T-helper 1 cell treated with Interleukin-12 subunit alpha and Interleukin-12 subunit beta and Interleukin-4 antibody, amounts not matched to agents 30 ng/mL and 1 ng/mL, for 36 hours (primary cell): ENCODE results near the gene HNRNPUL1. TPM values are rescaled to one million over a fixed set of nuclear protein-coding genes. Genes with fewer than 3 reads are reported as not detected.

Experiments
- intact Hi-C: fragments of 100-400 bp; cut with micrococcal nuclease; formaldehyde crosslinking; loops from one replicate; pipeline ENCODE4 v1.15.1; 2024
- total RNA-seq: library from RNA; stranded (reverse); gene quantifications from 2 replicates; pipeline ENCODE4 v1.2.3, GENCODE V29; 2022

Gene HNRNPUL1
- total RNA-seq, 1 donor from 2014 or later: 297 TPM

DNA sequence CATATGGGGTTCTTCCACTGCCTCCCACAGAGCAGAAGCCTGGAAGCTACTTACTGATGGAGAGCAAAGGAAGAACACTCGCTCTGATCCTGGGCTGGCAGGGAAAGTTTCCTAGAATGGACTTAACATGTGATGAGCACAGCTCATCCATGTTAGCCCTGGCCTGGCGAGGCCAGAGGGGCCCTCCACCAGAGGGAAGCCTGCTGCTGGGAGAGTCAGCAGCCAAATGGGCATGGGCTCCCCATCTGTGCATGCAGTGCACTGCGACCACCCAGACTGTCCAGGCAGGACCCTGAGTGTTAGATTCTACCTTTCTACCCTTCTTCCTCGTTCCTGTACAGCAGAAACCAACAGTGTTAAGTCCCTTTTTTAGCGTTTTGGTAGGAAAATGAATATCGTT is 8.9 kb downstream of the HNRNPUL1 start:
- intact Hi-C loops: no loop called here

DNA sequence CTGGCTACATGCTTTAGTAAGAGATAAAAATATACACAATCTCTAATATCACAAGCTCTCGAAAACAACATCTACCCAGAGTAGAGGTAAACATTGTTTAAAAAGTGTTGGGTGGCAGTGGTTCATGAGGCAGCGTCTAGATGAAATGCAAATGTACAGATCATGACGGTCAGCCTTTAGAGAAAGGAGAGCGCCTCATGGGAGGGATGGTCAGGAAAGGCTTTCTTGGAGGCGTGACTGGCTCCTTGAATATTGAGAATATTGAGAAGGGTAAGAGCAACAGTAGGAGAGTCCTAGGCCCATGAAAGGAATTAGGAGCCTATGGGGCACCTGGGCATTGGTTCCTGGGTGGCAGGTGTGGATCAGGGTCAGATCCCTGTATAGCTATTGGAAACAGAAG is 10.6 kb downstream of the HNRNPUL1 start:
- intact Hi-C loops: no loop called here

DNA sequence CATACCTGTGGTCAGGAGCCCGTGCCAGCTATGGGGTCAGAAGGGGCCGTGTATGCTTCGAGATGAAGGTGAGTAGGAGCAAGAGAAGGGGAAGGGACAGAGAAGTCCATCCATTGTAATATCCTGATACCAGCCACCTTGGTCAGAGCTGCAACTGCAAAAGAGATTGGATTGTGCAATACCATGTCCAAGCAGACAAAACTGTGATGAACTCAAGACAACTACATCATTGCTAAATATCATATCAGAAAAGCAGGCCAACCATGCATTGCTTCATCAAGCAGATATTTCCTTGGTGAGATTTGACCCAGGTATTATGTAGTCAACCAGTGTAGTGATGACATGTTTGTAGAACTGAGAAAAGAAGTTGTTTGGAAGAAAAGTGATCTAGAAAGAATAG is 12.1 kb downstream of the HNRNPUL1 start:
- intact Hi-C loops: no loop called here

DNA sequence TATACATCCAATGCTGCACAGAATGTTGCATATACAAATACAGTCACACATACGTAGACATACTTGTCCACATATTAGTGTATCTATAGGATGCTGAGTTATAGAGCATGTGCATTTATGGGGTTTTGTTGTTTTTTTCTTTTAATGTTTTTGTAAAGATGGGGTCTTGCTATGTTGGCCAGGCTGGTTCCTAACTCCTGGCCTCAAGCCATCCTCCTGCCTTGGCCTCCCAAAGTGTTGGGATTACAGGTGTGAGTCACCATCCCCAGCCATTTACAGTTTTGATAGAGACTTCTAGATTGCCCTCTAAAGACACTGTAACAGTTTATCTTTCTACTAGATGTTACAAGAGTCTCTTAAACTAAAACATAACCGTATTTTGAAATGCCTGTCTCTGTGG is 14.3 kb downstream of the HNRNPUL1 start:
- intact Hi-C loops: no loop called here

DNA sequence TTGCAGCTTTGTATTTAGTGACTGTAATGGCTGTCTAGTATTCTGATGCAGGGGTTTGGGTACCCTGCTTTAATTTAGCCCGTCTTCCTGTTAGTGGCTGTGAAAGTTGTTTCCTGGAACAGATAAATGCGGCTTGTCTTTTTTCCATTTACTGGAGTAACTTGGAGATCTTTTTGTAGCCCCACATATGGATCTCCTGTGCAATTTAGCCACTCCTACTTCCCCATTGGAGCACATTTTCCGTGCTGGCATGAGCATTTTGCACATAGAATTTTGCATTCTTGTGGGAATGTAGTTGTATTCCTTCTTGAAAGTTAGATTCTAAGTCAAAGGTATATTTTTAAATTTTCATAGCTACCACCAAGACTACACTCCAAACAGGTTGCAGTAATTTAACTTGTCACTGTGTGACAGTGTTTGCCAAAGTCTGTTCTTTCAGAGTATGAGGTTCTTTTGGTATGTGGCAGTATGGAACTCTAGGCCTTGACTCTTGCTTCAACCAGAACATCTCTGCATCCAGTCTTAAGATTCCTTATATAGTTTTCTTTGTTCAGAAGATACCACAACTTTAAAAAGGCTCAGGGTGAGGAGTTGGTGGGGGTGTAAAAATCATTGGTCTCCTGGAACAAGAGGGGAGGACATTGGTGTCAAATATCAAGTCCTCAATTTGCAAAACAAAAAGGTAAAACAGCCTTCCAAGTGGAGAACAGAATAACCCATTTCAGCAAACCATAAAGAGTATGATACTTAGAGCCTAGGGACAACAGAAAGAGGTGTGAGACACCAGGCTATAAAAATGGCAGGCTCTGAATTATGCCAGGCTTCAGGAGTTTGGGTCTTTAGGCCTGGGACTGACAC is 24.7 kb downstream of the HNRNPUL1 start:
- intact Hi-C loops: loop anchor here (1.0 kb wide), 1 partner anchor 19 kb away; no protein-coding TSS in a partner anchor

DNA sequence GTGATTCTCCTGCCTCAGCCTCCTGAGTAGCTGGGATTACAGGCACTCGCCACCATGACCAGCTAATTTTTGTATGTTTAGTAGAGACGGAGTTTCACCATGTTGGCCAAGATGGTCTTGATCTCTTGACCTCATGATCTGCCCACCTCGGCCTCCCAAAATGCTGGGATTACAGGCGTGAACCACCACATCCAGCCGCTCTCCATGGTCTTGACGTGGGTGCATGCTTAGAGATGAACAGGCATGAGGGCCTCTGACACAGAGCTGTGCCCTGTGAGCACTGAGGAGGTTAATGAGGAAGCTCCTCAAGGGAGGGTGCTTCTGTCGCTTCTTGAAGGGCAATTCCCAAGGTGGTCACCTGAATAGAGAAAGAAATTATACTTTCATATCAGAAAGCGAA is 25.6 kb downstream of the HNRNPUL1 start:
- intact Hi-C loops: loop anchor here (1.0 kb wide), 1 partner anchor 18 kb away; no protein-coding TSS in a partner anchor

DNA sequence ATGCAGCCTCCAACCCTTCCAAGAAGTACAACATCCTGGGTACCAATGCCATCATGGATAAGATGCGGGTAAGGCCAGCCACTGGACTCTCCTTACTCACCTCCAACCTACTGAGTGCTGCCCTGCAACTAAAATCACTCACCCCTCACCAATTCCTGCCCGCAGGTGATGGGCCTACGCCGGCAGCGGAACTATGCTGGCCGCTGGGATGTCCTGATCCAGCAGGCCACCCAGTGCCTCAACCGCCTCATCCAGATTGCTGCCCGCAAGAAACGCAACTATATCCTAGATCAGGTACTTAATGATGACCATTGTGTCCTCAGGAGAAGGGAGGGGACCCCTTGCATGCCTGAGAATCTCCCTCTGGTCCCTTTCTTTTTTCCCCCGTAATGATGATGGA is 30.2 kb downstream of the HNRNPUL1 start:
- intact Hi-C loops: no loop called here

DNA sequence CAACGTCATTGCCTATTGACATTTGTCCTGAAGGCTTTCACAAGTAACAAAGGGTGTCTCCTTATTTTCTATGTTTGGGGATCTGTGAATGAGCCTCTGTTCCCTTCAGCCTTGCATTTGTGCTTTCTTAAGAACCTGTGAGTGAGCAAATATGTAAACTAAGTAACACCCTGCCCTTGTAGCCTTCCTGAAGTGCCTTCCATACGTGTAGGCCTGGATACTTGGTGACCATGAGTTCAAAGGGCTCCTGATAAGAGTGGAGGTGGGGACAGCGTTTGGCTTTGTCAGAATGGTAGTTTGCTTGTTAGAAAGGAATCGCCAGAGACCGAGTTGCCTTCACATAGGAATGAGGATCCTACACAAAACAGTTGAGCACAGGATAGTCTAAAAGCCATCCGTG is 31.3 kb downstream of the HNRNPUL1 start:
- intact Hi-C loops: no loop called here

DNA sequence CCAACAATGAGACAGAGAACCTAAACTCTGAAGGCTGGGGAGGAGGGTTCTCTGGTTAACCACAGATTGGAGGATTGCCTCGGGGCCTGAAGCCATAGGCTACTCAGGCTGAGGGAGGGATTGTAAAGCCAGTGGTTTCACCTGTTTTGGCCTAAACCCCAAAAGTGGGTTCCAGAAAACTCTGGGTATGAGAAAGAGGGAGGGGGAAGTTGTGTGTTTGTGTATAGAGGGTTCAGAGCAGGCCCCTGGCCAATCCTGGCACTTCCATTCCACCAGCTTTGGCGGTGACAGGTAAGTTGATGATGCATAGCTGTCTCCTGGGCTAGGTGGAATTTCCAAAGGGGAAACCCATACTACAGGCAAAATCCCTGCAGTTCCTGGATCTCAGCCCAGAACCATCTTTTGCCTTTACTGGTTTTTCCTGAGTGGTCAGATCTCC is 32.3 kb downstream of the HNRNPUL1 start:
- intact Hi-C loops: no loop called here

DNA sequence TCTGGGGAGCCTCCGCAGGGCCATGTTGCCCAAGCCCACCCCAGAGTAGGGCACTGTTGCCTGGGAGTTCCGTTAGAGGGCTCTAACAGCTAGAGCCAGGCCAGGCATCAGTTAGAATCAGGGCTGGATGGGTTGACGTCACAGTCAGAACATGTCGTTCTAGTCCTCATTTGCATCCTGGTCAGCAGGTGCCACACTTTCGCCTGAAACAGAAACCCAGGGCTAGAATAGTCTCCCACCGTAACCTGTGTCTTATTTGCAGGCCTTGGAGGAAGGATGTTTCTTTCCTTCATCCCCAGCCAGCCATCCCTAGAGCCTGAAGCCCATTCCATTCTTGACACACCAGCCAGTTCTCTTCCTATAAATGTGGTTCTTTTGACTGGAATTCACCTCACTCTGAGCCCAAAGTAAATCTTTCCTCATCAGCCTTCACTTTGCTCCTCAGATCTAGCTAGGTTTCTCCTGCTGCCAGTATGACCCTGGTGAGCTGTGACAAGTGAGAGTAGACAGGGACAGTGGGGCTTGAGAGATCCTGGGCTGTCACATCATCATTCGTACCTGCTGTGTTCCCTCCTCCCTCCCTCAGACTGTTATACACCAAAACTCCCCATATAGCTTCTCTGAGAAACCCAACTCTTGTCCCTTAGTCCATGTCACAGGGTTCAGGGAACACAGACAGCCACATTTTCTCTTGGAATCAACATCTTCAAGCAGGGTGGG is 33.6 kb downstream of the HNRNPUL1 start:
- intact Hi-C loops: no loop called here

DNA sequence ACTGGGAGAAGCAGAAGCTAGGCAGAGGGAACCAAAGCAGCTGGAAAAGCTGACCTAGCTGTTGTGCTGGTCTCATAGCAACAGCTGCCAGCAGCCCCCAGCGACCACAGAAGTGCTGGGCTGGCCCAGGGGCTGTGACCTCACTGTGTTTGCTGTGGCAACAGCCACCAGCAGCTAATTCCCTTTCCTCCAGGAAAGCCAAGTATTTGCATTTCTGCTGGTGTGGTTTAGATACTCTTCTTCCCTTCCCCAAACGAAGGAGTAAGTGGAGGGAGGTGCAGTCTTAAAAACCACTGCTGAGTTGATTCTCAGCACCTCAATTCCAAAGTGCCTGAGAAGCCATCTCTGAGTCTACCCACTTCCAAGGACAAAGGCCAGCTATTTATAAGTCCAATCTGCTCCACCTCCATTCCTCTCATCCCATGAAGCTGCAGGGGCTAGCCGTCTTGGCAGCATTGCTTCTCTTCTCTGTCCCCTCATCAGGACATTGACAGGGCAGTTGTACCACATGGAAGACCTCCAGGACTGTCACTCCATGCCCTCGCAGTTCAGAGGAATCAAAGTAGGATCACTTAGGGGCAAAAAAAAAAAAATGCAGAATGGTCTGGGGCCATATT is 34.3 kb downstream of the HNRNPUL1 start:
- intact Hi-C loops: no loop called here

DNA sequence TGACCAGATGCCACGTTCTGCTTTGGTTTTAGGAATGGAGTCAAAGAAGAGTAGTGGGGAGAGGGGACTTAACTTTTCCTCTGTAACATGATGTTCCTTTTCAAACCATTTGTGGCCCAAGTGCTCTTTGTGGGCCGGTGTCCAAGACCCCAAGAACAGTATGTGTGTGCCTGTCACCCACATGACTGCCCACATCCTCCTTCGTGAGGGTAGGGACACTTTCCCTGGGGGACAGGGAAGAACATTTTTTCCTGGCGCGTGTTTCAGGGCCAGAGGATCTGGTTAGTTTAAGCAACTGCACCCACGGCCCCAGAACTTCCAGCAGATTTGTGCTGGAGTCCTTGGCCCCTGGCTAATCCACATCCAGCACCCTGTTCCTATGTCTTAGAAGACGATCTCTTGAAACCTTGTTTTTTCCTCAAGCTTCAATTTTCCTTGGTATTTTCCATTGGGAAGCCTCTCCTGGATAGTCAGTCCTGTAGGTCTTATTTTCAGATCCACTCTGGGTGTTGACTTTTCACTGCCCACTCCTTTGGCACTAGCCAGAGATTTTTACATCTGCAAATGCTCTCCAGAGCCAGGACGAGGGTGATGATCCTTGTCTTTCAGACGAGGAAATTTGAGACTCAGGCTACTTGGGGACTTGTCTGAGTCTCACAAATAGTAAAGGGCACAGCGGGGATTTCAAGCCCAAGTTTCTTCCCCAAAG is 35.0 kb downstream of the HNRNPUL1 start:
- intact Hi-C loops: no loop called here

DNA sequence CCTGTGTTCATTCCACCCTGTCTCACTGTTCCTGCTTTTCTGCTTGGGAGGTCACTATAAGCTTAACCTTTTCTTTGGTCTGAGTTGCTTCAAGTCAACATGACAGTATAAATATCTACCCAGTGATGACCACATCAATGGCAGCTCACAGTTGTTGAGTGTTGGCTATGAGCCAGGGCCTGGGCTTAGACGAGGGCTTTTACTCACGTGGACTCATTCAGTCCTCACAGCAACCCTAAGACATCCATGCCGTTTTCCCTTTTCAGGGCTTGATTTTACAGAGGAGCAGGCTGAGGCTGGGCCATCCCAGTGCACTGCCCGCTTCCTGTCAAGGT is 35.5 kb downstream of the HNRNPUL1 start:
- intact Hi-C loops: no loop called here

DNA sequence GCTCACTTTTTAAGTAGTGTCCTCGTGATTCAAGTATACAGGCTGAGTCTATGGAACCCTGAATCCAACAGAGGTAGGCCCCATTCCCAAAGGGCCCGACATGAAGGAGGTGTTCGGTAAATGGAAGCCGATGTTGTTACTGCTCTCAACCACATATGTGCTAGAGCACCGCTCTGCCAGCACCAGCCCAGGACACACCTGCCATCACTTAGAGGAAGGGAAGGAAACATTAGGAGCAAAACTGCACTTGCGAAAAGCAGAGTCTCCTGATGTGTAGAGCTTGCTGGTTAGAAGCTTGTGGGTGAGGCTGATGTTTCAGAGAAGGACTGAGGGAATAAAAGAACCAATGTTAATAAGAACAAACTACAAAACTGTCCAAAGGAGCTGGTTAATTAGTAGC is 36.4 kb downstream of the HNRNPUL1 start:
- intact Hi-C loops: no loop called here

DNA sequence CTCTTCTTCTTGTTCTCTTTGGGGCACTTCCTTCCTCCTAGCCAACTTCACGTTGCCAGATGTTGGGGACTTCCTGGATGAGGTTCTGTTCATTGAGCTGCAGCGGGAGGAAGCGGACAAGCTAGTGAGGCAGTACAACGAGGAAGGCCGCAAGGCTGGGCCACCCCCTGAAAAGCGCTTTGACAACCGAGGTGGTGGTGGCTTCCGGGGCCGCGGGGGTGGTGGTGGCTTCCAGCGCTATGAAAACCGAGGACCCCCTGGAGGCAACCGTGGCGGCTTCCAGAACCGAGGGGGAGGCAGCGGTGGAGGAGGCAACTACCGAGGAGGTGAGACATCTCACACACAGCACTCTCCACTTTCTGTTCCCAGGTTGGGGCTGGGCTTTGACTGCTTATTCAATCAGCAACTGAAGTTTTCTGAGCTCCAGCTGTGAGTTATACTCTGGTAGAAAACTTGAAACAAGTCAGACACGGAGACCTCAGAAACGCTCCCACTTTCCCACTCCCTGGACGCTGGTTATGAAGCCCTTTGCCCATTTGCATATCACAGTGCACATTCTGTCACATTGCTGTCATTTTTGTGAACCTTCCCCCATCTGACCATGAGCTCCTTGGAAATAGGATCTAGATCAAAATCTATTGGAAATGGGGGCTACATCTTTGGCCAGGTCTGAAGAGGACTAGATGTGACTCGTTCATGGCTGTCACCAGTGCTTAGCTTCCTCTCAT is 38.6 kb downstream of the HNRNPUL1 start:
- intact Hi-C loops: no loop called here

DNA sequence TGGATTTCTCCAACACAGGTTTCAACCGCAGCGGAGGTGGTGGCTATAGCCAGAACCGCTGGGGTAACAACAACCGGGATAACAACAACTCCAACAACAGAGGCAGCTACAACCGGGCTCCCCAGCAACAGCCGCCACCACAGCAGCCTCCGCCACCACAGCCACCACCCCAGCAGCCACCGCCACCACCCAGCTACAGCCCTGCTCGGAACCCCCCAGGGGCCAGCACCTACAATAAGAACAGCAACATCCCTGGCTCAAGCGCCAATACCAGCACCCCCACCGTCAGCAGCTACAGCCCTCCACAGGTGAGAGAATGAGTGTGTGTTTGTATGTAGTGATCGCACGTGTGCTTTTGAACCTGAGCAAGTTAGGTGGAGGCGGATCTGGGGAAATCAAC is 39.8 kb downstream of the HNRNPUL1 start:
- intact Hi-C loops: no loop called here

DNA sequence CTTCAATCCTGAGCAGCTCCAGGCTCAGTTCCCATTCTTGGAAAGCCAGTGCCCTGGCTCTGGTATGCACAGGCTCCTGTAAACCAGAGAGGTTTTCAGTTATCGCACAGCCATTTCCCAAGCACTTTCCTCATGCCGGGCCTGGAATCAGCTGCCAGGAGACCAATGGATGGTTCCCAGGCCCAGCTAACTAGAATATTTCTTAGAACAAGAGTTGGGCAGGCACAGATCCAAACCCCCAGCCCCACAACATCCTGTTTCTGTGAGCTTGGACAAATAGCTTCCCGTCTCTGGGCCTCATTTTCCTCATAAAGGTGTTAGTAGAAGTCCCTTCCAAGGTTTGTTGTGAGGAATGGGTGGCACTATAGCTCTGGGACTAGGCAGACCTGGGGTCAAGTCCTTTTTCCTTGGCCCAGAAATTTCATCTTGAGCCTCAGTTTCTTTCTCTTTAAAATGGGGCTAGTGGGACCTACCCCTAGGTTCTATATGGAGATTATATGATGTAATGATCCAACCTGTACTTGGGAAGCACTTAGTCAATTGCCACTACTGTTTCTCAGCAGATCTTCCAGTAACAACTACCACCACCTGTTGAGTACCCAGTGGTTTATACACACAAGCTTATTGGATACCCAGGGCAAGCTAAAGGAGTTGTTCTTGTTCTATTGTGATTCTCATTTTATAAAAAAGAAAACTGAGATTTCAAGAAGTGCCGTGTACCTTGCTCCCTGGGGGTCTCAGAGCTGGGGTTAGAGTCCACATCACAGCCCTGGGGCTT is 40.7 kb downstream of the HNRNPUL1 start:
- intact Hi-C loops: loop anchor here (5.0 kb wide), 3 partner anchors 247 to 503 kb away; no protein-coding TSS in a partner anchor

DNA sequence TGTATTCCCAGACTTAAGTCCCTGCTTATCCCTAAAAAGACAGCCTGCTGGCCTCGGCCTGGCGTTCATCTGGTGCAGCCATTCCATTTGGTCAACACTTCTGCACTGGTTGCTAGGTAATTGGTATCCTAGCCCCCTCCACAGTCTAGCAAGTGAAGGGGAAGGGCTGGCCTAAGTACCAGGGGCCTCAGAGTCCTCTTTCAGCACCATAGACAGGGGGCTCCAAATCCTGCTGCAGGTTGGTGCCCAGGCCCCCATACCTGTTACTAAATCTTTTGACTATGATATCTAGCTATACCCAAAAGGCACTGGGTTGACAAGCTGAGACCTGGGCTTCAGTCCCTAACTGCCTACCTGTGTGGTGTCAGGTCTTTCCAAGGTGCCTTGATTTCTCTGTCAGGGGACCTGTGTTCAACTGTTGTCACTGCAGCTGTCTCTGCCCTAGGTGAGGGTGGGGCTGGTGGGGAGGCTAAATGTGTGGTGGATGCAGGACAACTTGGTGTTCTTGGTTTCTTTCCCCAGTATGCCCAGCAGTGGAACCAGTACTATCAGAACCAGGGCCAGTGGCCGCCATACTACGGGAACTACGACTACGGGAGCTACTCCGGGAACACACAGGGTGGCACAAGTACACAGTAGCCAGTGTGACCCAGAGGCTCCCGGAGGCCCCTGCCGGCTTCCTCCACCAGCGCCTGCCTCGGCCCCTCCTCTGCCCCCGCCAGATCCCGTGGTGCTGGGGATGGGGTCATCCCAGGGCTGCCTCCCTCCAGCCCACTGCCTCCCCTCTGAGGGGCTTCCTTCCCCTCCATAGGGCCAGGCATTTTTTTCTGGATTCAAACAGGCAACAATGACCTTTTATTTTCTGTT is 42.0 kb downstream of the HNRNPUL1 start:
- intact Hi-C loops: loop anchor here (5.0 kb wide), 3 partner anchors 246 to 504 kb away; no protein-coding TSS in a partner anchor
